Heart left ventricle (tissue), 16 donors: ENCODE measurements around the gene CXorf38. TPM values are rescaled to one million over a fixed set of nuclear protein-coding genes. Genes with fewer than 3 reads are reported as not detected.

Experiments used
- ATAC-seq, 4 donors: fragments of 200-7000 bp; cut with Tn5 transposase; one replicate each; pipeline ENCODE4 v1.9.1; 2020 to 2022; ENCODE audit warnings: moderate library complexity in 4 of 4, mild to moderate bottlenecking in 3 of 4, moderate number of reproducible peaks in 1 of 4
- DNase-seq, 5 donors: peaks; one replicate each; pipeline ENCODE4 v3.0.0-alpha.2; 2020
- H3K27ac ChIP-seq, 12 donors: fragments of 200-600 bp; sonication (generic) in 4 of 12; one replicate each; pipeline versions ENCODE4 v1.5.0 to v1.8.0; 2016 to 2022; ENCODE audit warnings: mild to moderate bottlenecking in 2 of 12
- H3K27me3 ChIP-seq, 9 donors: fragments of 200-600 bp; sonication (generic) in 2 of 9; one replicate each; pipeline versions ENCODE4 v1.5.1 to v1.8.0; 2016 to 2022; ENCODE audit warnings: mild to moderate bottlenecking in 3 of 9
- H3K36me3 ChIP-seq, 9 donors: fragments of 200-600 bp; sonication (generic) in 2 of 9; one replicate each; pipeline versions ENCODE4 v1.5.0 to v1.8.0; 2018 to 2022; ENCODE audit warnings: mild to moderate bottlenecking in 2 of 9
- H3K4me1 ChIP-seq, 12 donors: fragments of 200-600 bp; sonication (generic) in 4 of 12; one replicate each; pipeline versions ENCODE4 v1.5.0 to v1.8.0; 2016 to 2022; ENCODE audit warnings: mild to moderate bottlenecking in 3 of 12
- H3K4me3 ChIP-seq, 12 donors: fragments of 200-600 bp; sonication (generic) in 4 of 12; one replicate each; pipeline versions ENCODE4 v1.5.0 to v1.8.0; 2017 to 2022; ENCODE audit warnings: mild to moderate bottlenecking in 9 of 12, moderate library complexity in 4 of 12
- H3K9me3 ChIP-seq, 12 donors: fragments of 200-600 bp; sonication (generic) in 4 of 12; one replicate each; pipeline versions ENCODE4 v1.5.0 to v1.8.0; 2016 to 2022; ENCODE audit warnings: mild to moderate bottlenecking in 1 of 12
- CTCF ChIP-seq, 12 donors: fragments of 200-600 bp; sonication (generic) in 4 of 12; IDR thresholded peaks; one replicate each; pipeline versions ENCODE4 v1.5.0 to v1.8.0; 2018 to 2022; ENCODE audit warnings: antibody characterized with exemption in 12 of 12, mild to moderate bottlenecking in 5 of 12
- POLR2A ChIP-seq, 2 donors: fragments of 450-650 bp; IDR thresholded peaks; one replicate each; pipeline ENCODE4 v1.6.1; 2017; ENCODE audit warnings: antibody characterized with exemption in 2 of 2, mild to moderate bottlenecking in 2 of 2, moderate library complexity in 2 of 2
- WGBS, 4 donors: extraction: QIAGEN DNeasy Blood & Tissue Kit in 2 of 4; methylation state at CpG; one replicate each; pipeline versions ENCODE4 v1.1.5 to v1.1.7; 2013 to 2018; 5-methylcytosine and 5-hydroxymethylcytosine counted together
- intact Hi-C, 10 donors: fragments of 100-400 bp; cut with DNase I; formaldehyde crosslinking; loops; one replicate each; pipeline versions ENCODE4 v1.11.1 to v1.14.2; 2022
- polyA plus RNA-seq, 2 donors: library from polyadenylated mRNA; stranded (reverse); fragments of 200-250 nt; gene quantifications; one replicate each; pipeline ENCODE4 v1.2.3, GENCODE V29; 2013
- total RNA-seq, 9 donors: library from RNA; depleted of rRNA in 2 of 9; stranded (reverse); fragments of >200 nt in 2 of 9; fragmentation: NEBNext Ultra II Directional in 3 of 9; extraction: Animal tissue kit (Norgen Biotek cat#: 25700) in 3 of 9; gene quantifications; one replicate each; pipeline versions ENCODE4 v1.1.0 to v1.2.4, GENCODE V29; 2016 to 2023
- donor health status: ischemic (EF 13 %, LVEDD 7.1; RV severe dilation, severe dysfunction).
- donor health status: healthy with polysubstance abuse.
- donor health status: DM: no; HTN: yes; CAD: no.
- donor health status: DM: no; HTN: no; CAD: no.
- donor health status: ischemic (EF 25% LVEDD 6.9; RV normal size, moderate dysfunction).
- donor health status: ischemic (EF 25% LVEDD 5.7; RV mildly dilated, moderate dysfunction).
- donor health status: healthy.
- donor health status: DM: yes; HTN: yes; CAD: no.
- donor health status: ischemic (EF 35%, LVEDD 5.7; RV mildly dilated, moderate dysfunction).
- donor health status: nonischemic (EF 11% LVEDD 7.7; RV severe dilation, severe dysfunction).
- donor health status: DM: yes; HTN: yes; CAD: no.
- donor health status: PGD.
- donor health status: ischemic (EF 29% LVEDD 5.4; RV normal size, mild dysfunction).
- donor health status: nonischemic (EF 23%, LVEDD 6.1; RV moderate dilation, normal function).

CXorf38 gene
- total and polyA plus RNA-seq, 11 donors, result 2.6 to 16.0 (median 5.4) TPM

- intact Hi-C loops, result loop anchor here in 1 of 10 donors (10.0 kb wide), 1 partner anchor 65 kb away; the partner anchor contains the start of gene CXorf38
- peaks cover 0 to 50% (median 0%) of the 10 kb centered on the region in 9 donors for H3K27me3 ChIP-seq
- peaks cover 0 to 25% (median 3%) of the 10 kb centered on the region in 12 donors for H3K4me1 ChIP-seq
- H3K4me3 ChIP-seq, result peak overlapping the region; percentile 38 to 94 (median 78)
- H3K36me3 ChIP-seq, result no peaks in the 10 kb centered on the region
- peaks cover 0 to 11% (median 0%) of the 10 kb centered on the region in 12 donors for H3K9me3 ChIP-seq
- peak overlapping the region; percentile 41 to 92 (median 86) for H3K27ac ChIP-seq
- peak in 2 of 4 donors; percentile 61 to 73 for ATAC-seq
- DNase-seq, result no peak
- 12 to 52% (median 27%) methylated on average over 12 of the region's 12 CpGs for WGBS, 4 donors
- no peak for TF ChIP-seq POLR2A (IDR thresholded peaks at IDR 0.05)
- TF ChIP-seq CTCF (IDR thresholded peaks at IDR 0.05), result no peak
These were observed 67.3 kb downstream of the CXorf38 start for GRCh38 chrX:40579900-40580536.

GRCh38 chrX:40579141-40579540 lies 68.2 kb downstream of the CXorf38 start:
- H3K27ac ChIP-seq, result peak overlapping the region in 1 of 12 donors; percentile 87
- H3K36me3 ChIP-seq, result no peaks in the 10 kb centered on the region
- intact Hi-C loops, result no loop called here
- ATAC-seq (no peak), DNase-seq (no peak)
- peaks cover 0 to 54% (median 0%) of the 10 kb centered on the region in 9 donors for H3K27me3 ChIP-seq
- WGBS, 4 donors, result 57 to 67% (median 62%) methylated on average over 3 of the region's 3 CpGs
- no peak for TF ChIP-seq POLR2A (IDR thresholded peaks at IDR 0.05)
- no peak for TF ChIP-seq CTCF (IDR thresholded peaks at IDR 0.05)
- H3K4me3 ChIP-seq, result no peak overlapping the region
- peaks cover 0 to 11% (median 0%) of the 10 kb centered on the region in 12 donors for H3K9me3 ChIP-seq
- H3K4me1 ChIP-seq, result peaks cover 0 to 25% (median 3%) of the 10 kb centered on the region in 12 donors

- ATAC-seq (no peak), DNase-seq (no peak)
- Histone ChIP-seq H3K9me3 (peaks cover 0 to 11% (median 0%) of the 10 kb centered on the region in 12 donors), H3K4me3 (no peak overlapping the region), H3K27me3 (peaks cover 0 to 48% (median 0%) of the 10 kb centered on the region in 9 donors), H3K4me1 (peaks cover 0 to 23% (median 3%) of the 10 kb centered on the region in 12 donors), H3K36me3 (no peaks in the 10 kb centered on the region), H3K27ac (peak overlapping the region in 1 of 12 donors; percentile 87)
- 76 to 82% (median 78%) methylated on average over 7 of the region's 7 CpGs for WGBS, 4 donors
- TF ChIP-seq POLR2A (IDR thresholded peaks at IDR 0.05), result no peak
- TF ChIP-seq CTCF (IDR thresholded peaks at IDR 0.05), result no peak
- intact Hi-C loops, result no loop called here
These were observed 69.2 kb downstream of the CXorf38 start for GRCh38 chrX:40578039-40578695.

Other genes with a start within 250 kb of the CXorf38 start
- 10 to 100 TPM; 35.8 to 93.6 (median 51.0) TPM for gene ATP6AP2, start 66.6 kb downstream of the CXorf38 start, total RNA-seq
- 10 to 100 TPM; 28.5 to 61.0 TPM for gene ATP6AP2, start 66.6 kb downstream of the CXorf38 start, polyA plus RNA-seq
- gene MPC1L, start 24.1 kb downstream of the CXorf38 start, total RNA-seq, result not detected
- gene MPC1L, start 24.1 kb downstream of the CXorf38 start, polyA plus RNA-seq, result not detected
- gene MED14, start 88.0 kb upstream of the CXorf38 start, total RNA-seq, result 10 to 100 TPM; 17.5 to 40.9 (median 27.4) TPM
- 10 to 100 TPM in 1 of 2 donors, 1 to 10 TPM in 1; 9.8 to 12.0 TPM for gene MED14, start 88.0 kb upstream of the CXorf38 start, polyA plus RNA-seq